ENCODE data around the gene EPB41L4B.
"Not testable (repeated sequence)": the region's sequence is repeated elsewhere in the genome, so short reads cannot be mapped to it uniquely, and the experiment has no call there.

The EPB41L4B gene

GRCh38 chr9:109143881-109144562 lies 176.8 kb downstream of the EPB41L4B start:
- H3K27ac Mint-ChIP-seq = no peak overlapping the region
- peak; percentile 86 for ATAC-seq
- DNase-seq (ENCODE audit: low spot score in 2 of 2) = no peak
- no peaks in the 10 kb centered on the region for H3K9me3 Mint-ChIP-seq
- peaks cover 6% of the 10 kb centered on the region for H3K4me1 Mint-ChIP-seq
- no peak overlapping the region for H3K4me3 Mint-ChIP-seq
- no peaks in the 10 kb centered on the region for H3K36me3 Mint-ChIP-seq

DNA sequence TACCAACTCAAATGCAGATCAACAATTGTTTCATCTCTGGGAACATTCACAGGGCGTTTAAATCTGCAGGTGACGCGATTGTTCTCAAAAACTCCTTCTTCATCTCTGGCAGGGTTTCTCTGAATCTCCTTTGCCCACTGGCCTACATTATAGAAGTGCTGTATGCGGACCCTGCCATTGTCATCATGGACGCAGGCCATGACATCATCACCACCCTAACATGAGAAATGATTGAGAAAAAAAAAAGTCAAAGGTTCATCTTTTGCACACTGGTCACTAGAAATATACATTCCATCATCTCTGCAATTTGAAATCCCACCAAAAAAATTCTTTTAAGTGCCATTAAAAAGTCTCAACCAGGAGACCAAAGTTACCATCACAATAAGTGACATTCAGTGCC lies 179.5 kb downstream of the EPB41L4B start:
- H3K36me3 Mint-ChIP-seq = no peaks in the 10 kb centered on the region
- H3K4me1 Mint-ChIP-seq = peaks cover 6% of the 10 kb centered on the region
- no peak for ATAC-seq
- no peak for DNase-seq (ENCODE audit: low spot score in 2 of 2)
- no peaks in the 10 kb centered on the region for H3K9me3 Mint-ChIP-seq
- H3K4me3 Mint-ChIP-seq = no peak overlapping the region
- no peak overlapping the region for H3K27ac Mint-ChIP-seq

- Mint-ChIP-seq H3K36me3 (no peaks in the 10 kb centered on the region), H3K27ac (no peak overlapping the region), H3K9me3 (no peaks in the 10 kb centered on the region), H3K4me1 (peaks cover 6% of the 10 kb centered on the region), H3K4me3 (no peak overlapping the region)
- DNase-seq (ENCODE audit: low spot score in 2 of 2) (no peak), ATAC-seq (no peak)
Observed at GRCh38 chr9:109139851-109140250, 181.0 kb downstream of the EPB41L4B start.

- DNase-seq (ENCODE audit: low spot score in 2 of 2) (no peak), ATAC-seq (no peak)
- H3K4me1 Mint-ChIP-seq = no peaks in the 10 kb centered on the region
- no peak overlapping the region for H3K4me3 Mint-ChIP-seq
- no peak overlapping the region for H3K27ac Mint-ChIP-seq
- H3K36me3 Mint-ChIP-seq = no peaks in the 10 kb centered on the region
- no peaks in the 10 kb centered on the region for H3K9me3 Mint-ChIP-seq
Observed at GRCh38 chr9:109138421-109138820, 182.4 kb downstream of the EPB41L4B start.

- H3K36me3 Mint-ChIP-seq = no peaks in the 10 kb centered on the region
Observed at GRCh38 chr9:109134167-109134578, 186.7 kb downstream of the EPB41L4B start.

GRCh38 chr9:109133533-109133932 lies 187.3 kb downstream of the EPB41L4B start:
- DNase-seq (ENCODE audit: low spot score in 2 of 2) = no peak
- Mint-ChIP-seq H3K36me3 (no peaks in the 10 kb centered on the region), H3K9me3 (no peaks in the 10 kb centered on the region), H3K4me3 (no peak overlapping the region), H3K27ac (no peak overlapping the region), H3K4me1 (no peaks in the 10 kb centered on the region)
- ATAC-seq = no peak

More at GRCh38 chr9:109134167-109134578, 186.7 kb downstream of the EPB41L4B start:
- ATAC-seq (no peak), DNase-seq (ENCODE audit: low spot score in 2 of 2) (no peak)
- Mint-ChIP-seq H3K4me3 (no peak overlapping the region), H3K4me1 (no peaks in the 10 kb centered on the region), H3K27ac (no peak overlapping the region), H3K9me3 (no peaks in the 10 kb centered on the region)

- DNase-seq (ENCODE audit: low spot score in 2 of 2) = no peak
- H3K4me3 Mint-ChIP-seq = no peak overlapping the region
Observed at GRCh38 chr9:109132567-109133021, 188.3 kb downstream of the EPB41L4B start.

DNA sequence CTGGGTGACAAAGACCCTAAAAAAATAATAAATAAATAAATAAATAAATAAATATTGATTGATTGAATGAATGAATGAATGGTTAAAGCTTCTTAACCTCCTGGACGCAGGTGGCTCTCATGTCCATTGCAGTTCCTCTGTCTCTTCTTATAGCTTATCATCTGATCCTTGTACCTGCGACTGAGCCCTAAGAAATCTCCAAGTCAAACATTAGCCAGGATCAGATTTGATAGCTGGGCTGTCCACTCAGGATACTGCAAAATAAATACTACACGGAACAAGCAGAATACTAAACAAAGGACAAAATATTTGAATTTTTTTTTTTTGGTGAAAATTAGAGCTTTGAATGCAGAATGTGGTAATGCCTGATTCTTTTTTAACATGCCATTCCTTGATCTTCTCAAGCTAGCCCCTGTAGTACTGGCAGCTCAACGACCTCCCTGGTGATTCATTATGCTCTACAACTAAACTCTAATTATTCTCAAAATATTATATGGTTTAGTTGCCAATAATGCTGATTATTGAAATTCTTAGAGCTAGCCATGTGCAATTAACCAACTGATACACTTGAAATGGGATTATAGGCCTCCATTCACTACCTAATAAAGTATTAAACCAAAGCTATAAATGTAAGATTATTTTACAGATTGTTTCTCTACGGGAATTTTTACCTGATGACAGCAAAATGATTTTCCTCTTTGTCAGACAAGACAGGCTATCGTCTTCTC lies 191.2 kb downstream of the EPB41L4B start:
- Mint-ChIP-seq H3K36me3 (no peaks in the 10 kb centered on the region), H3K4me1 (no peaks in the 10 kb centered on the region), H3K4me3 (no peak overlapping the region), H3K9me3 (no peaks in the 10 kb centered on the region), H3K27ac (no peak overlapping the region)
- DNase-seq (ENCODE audit: low spot score in 2 of 2) (no peak), ATAC-seq (no peak)

More at GRCh38 chr9:109132567-109133021, 188.3 kb downstream of the EPB41L4B start:
- H3K36me3 Mint-ChIP-seq = no peaks in the 10 kb centered on the region
- H3K9me3 Mint-ChIP-seq = no peaks in the 10 kb centered on the region
- no peaks in the 10 kb centered on the region for H3K4me1 Mint-ChIP-seq
- no peak overlapping the region for H3K27ac Mint-ChIP-seq
- ATAC-seq = no peak

GRCh38 chr9:109126671-109127070 lies 194.2 kb downstream of the EPB41L4B start:
- H3K9me3 Mint-ChIP-seq; H3K36me3 Mint-ChIP-seq; H3K4me1 Mint-ChIP-seq; ATAC-seq; H3K27ac Mint-ChIP-seq; DNase-seq (ENCODE audit: low spot score in 2 of 2); H3K4me3 Mint-ChIP-seq: not testable (repeated sequence)

- ATAC-seq = no peak
- H3K27ac Mint-ChIP-seq = no peak overlapping the region
Observed at GRCh38 chr9:109124121-109124520, 196.7 kb downstream of the EPB41L4B start.

GRCh38 chr9:109122726-109123621 lies 197.9 kb downstream of the EPB41L4B start:
- no peaks in the 10 kb centered on the region for H3K9me3 Mint-ChIP-seq
- no peak for ATAC-seq
- H3K27ac Mint-ChIP-seq = no peak overlapping the region
- no peak for DNase-seq (ENCODE audit: low spot score in 2 of 2)
- H3K4me3 Mint-ChIP-seq = no peak overlapping the region
- peaks cover 9% of the 10 kb centered on the region for H3K4me1 Mint-ChIP-seq
- peaks cover under 1% of the 10 kb centered on the region for H3K36me3 Mint-ChIP-seq

More at GRCh38 chr9:109124121-109124520, 196.7 kb downstream of the EPB41L4B start:
- H3K36me3 Mint-ChIP-seq = no peaks in the 10 kb centered on the region
- H3K9me3 Mint-ChIP-seq = no peaks in the 10 kb centered on the region
- no peaks in the 10 kb centered on the region for H3K4me1 Mint-ChIP-seq
- H3K4me3 Mint-ChIP-seq = no peak overlapping the region
- DNase-seq (ENCODE audit: low spot score in 2 of 2) = no peak
